ENCODE results near the gene PRKAR1A.

Gene PRKAR1A

DNA sequence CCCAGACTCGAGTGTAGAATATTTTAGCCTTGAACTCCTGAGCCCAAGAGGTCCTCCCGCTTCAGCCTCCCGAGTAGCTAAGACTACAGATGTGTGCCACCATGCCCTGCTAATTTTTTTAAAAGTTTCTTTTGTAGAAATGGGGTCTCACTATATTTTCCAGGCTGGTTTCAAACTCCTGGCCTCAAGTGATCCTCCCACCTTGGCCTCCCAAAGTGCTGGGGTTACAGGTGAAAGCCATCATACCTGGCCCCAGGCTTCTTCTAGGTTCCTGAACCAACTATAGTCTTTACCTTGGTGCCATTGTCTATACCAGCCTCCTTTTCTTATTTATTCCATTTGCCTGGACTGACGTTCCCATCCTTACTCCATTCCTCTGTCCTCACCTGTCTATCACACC lies 17.1 kb upstream of the PRKAR1A start:
- no peak for TF ChIP-seq CTCF (IDR thresholded peaks at IDR 0.05)
- Histone ChIP-seq H3K27me3 (no peaks in the 10 kb centered on the region), H3K36me3 (no peaks in the 10 kb centered on the region), H3K4me3 (no peak overlapping the region), H3K4me1 (peaks cover 0 to 10% (median 0%) of the 10 kb centered on the region in 4 donors), H3K27ac (no peak overlapping the region), H3K9me3 (no peaks in the 10 kb centered on the region)
- no peak for DNase-seq
- intact Hi-C loops (cut with DNase I; ENCODE audit: low total_unique reads), result no loop called here

DNA sequence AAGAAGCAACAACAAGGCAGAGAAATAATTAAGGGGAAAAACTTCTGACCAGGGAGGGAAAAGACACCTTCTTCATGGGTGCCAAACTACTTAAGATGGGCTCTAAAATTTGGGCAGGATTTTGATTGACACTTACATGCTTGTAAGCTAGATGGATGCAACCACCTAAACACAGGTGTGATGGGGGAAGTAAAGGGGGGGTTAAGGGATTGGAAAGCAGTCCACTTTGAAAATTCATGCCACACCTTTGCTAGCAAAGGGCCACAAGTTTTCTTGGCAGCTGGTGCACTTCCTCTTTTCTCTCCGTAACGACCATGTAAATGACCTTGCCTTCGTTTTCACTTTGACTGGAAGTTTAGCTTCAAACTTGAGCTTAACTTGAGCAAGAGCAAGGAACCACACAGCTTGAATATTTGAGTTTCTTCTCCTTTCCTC lies 14.3 kb upstream of the PRKAR1A start:
- Histone ChIP-seq H3K27me3 (peaks cover 0 to 6% of the 10 kb centered on the region in 2 donors), H3K36me3 (no peaks in the 10 kb centered on the region), H3K4me3 (no peak overlapping the region), H3K27ac (no peak overlapping the region), H3K9me3 (no peaks in the 10 kb centered on the region), H3K4me1 (peaks cover 0 to 9% (median 0%) of the 10 kb centered on the region in 4 donors)
- DNase-seq, result no peak
- TF ChIP-seq CTCF (IDR thresholded peaks at IDR 0.05), result no peak
- intact Hi-C loops (cut with DNase I; ENCODE audit: low total_unique reads), result no loop called here

GRCh38 chr17:68498479-68499326 lies 13.5 kb upstream of the PRKAR1A start:
- H3K4me3 ChIP-seq, result no peak overlapping the region
- no peak overlapping the region for H3K27ac ChIP-seq
- no peaks in the 10 kb centered on the region for H3K9me3 ChIP-seq
- TF ChIP-seq CTCF (IDR thresholded peaks at IDR 0.05), result no peak
- peaks cover 0 to under 1% (median 0%) of the 10 kb centered on the region in 4 donors for H3K4me1 ChIP-seq
- no peak for DNase-seq
- intact Hi-C loops (cut with DNase I; ENCODE audit: low total_unique reads), result no loop called here
- peaks cover 0 to 6% of the 10 kb centered on the region in 2 donors for H3K27me3 ChIP-seq
- no peaks in the 10 kb centered on the region for H3K36me3 ChIP-seq

GRCh38 chr17:68499587-68499986 lies 12.6 kb upstream of the PRKAR1A start:
- no peaks in the 10 kb centered on the region for H3K4me1 ChIP-seq
- no peak overlapping the region for H3K27ac ChIP-seq
- no peaks in the 10 kb centered on the region for H3K9me3 ChIP-seq
- H3K27me3 ChIP-seq, result peaks cover 0 to 6% of the 10 kb centered on the region in 2 donors
- DNase-seq, result no peak
- intact Hi-C loops (cut with DNase I; ENCODE audit: low total_unique reads), result no loop called here
- no peaks in the 10 kb centered on the region for H3K36me3 ChIP-seq
- no peak for TF ChIP-seq CTCF (IDR thresholded peaks at IDR 0.05)
- H3K4me3 ChIP-seq, result no peak overlapping the region

DNA sequence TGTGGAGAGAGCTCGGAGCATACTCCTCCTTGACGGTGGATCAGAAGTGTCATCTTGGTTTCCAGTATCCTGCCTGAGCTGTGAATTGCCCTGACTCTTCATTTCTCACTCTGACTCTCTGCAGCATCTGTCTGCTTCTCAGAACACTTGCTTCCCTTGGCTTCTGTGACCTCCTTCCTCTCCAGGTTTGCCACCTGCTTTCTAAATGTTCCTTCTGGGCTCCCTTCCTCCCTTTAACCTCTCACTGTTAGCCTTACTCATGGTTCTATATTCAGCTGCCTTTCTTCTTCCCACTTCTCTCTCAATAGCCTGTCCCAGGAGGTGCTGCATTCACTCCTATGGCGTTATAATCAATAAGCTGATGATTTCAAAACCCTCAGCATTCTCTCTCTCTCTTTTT lies 11.2 kb upstream of the PRKAR1A start:
- no peak for TF ChIP-seq CTCF (IDR thresholded peaks at IDR 0.05)
- no peak overlapping the region for H3K27ac ChIP-seq
- intact Hi-C loops (cut with DNase I; ENCODE audit: low total_unique reads), result no loop called here
- peaks cover 0 to 6% of the 10 kb centered on the region in 2 donors for H3K27me3 ChIP-seq
- no peaks in the 10 kb centered on the region for H3K9me3 ChIP-seq
- H3K36me3 ChIP-seq, result no peaks in the 10 kb centered on the region
- no peak for DNase-seq
- H3K4me3 ChIP-seq, result no peak overlapping the region
- no peaks in the 10 kb centered on the region for H3K4me1 ChIP-seq

Data from tibial artery (tissue), 4 donors.